ENCODE measurements around the gene BLOC1S5. TPM values are rescaled to one million over a fixed set of nuclear protein-coding genes. Genes with fewer than 3 reads are reported as not detected.

BLOC1S5 gene
- polyA plus RNA-seq (ENCODE audit: insufficient read length in 4 of 4), result 10 to 100 TPM; 28.6 to 35.3 (median 32.2) TPM

- DNase-seq (ENCODE audit: low read depth in 4 of 4, low spot score in 2 of 4), result peak; percentile 85 to 98 (median 92)
Measured at GRCh38 chr6:8063761-8064637, at the start of gene BLOC1S5. BLOC1S5 (minus strand) TSS chr6:8064389; CDS start chr6:8064376, 13 bp downstream.

- no peak for DNase-seq (ENCODE audit: low read depth in 4 of 4, low spot score in 2 of 4)
Measured at GRCh38 chr6:8113131-8113654, 49.0 kb upstream of the BLOC1S5 start.

- no peak for DNase-seq (ENCODE audit: low read depth in 4 of 4, low spot score in 2 of 4)
Measured at GRCh38 chr6:8110725-8111124, 46.5 kb upstream of the BLOC1S5 start.

- DNase-seq (ENCODE audit: low read depth in 4 of 4, low spot score in 2 of 4), result no peak
Measured at GRCh38 chr6:8110117-8110721, 46.0 kb upstream of the BLOC1S5 start.

GRCh38 chr6:8108759-8109539 is 44.8 kb upstream of the BLOC1S5 start:
- DNase-seq (ENCODE audit: low read depth in 4 of 4, low spot score in 2 of 4), result no peak

- DNase-seq (ENCODE audit: low read depth in 4 of 4, low spot score in 2 of 4), result no peak
Measured at GRCh38 chr6:8108031-8108660, 44.0 kb upstream of the BLOC1S5 start.

GRCh38 chr6:8105791-8106190 is 41.6 kb upstream of the BLOC1S5 start:
- DNase-seq (ENCODE audit: low read depth in 4 of 4, low spot score in 2 of 4), result no peak

GRCh38 chr6:8103726-8104125 is 39.5 kb upstream of the BLOC1S5 start:
- no peak for DNase-seq (ENCODE audit: low read depth in 4 of 4, low spot score in 2 of 4)

- peak; percentile 74 to 91 (median 84) for DNase-seq (ENCODE audit: low read depth in 4 of 4, low spot score in 2 of 4)
Measured at GRCh38 chr6:8102122-8102958, 38.2 kb upstream of the BLOC1S5 start, which contains the start of gene EEF1E1. EEF1E1 (minus strand) TSS chr6:8102548; CDS start chr6:8102521, 27 bp downstream.

- DNase-seq (ENCODE audit: low read depth in 4 of 4, low spot score in 2 of 4), result no peak
Measured at GRCh38 chr6:8100159-8100854, 36.1 kb upstream of the BLOC1S5 start.

GRCh38 chr6:8090650-8091049 is 26.5 kb upstream of the BLOC1S5 start:
- DNase-seq (ENCODE audit: low read depth in 4 of 4, low spot score in 2 of 4), result no peak

- no peak for DNase-seq (ENCODE audit: low read depth in 4 of 4, low spot score in 2 of 4)
Measured at GRCh38 chr6:8088886-8089285, 24.7 kb upstream of the BLOC1S5 start.

GRCh38 chr6:8087870-8088754 is 23.9 kb upstream of the BLOC1S5 start:
- DNase-seq (ENCODE audit: low read depth in 4 of 4, low spot score in 2 of 4), result no peak

GRCh38 chr6:8086755-8087306 is 22.6 kb upstream of the BLOC1S5 start:
- no peak for DNase-seq (ENCODE audit: low read depth in 4 of 4, low spot score in 2 of 4)

- DNase-seq (ENCODE audit: low read depth in 4 of 4, low spot score in 2 of 4), result no peak
Measured at GRCh38 chr6:8085053-8085511, 20.9 kb upstream of the BLOC1S5 start.

GRCh38 chr6:8084586-8084985 is 20.4 kb upstream of the BLOC1S5 start:
- no peak for DNase-seq (ENCODE audit: low read depth in 4 of 4, low spot score in 2 of 4)

Measured in left renal cortex interstitium (tissue), 4 donors.